GM12891 (cell line): ENCODE data around the gene OSBP2.

Experiments
- PAX5 ChIP-seq: IDR thresholded peaks from 2 replicates; pipeline ENCODE4 v1.6.1; 2011; ENCODE audit warnings: low read length, moderate library complexity, mild to moderate bottlenecking; ENCODE audit not compliant: insufficient read depth, severe bottlenecking
- POLR2A ChIP-seq: IDR thresholded peaks from 2 replicates; pipeline ENCODE4 v1.6.1; 2011; ENCODE audit warnings: low read depth, low read length, control low read depth
- POLR2AphosphoS5 ChIP-seq: IDR thresholded peaks from 2 replicates; pipeline ENCODE4 v1.6.1; 2011; ENCODE audit warnings: low read depth, low read length, control low read depth
- POU2F2 ChIP-seq: IDR thresholded peaks from 2 replicates; pipeline ENCODE4 v1.6.1; 2011; ENCODE audit warnings: low read depth, mild to moderate bottlenecking, control low read depth, low read length, moderate library complexity
- SPI1 ChIP-seq: IDR thresholded peaks from 2 replicates; pipeline ENCODE4 v1.6.1; 2011; ENCODE audit warnings: low read depth, low read length, control low read depth
- TAF1 ChIP-seq: IDR thresholded peaks from 2 replicates; pipeline ENCODE4 v1.6.1; 2011; ENCODE audit warnings: low read depth, low read length, control low read depth

DNA sequence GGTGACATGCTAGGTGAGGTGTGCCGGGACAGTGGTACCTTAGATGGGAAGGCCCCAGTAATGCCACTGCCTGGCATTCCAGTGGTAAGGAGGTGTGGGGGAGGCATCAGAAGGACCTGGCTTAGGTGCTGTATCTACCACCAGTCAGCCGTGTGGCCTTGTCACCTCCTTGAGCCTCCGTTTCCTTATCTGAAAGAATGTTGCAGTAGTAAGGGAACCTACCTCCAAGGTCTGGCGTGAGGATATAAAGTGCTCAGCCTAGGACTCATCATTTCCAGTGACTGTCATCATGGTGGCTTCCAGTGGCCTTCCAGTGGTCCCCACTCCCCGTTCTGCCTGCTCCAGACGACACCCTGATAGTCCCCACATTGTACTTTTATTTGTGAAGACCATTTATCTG lies 20.2 kb upstream of the OSBP2 start:
- no peak for TF ChIP-seq TAF1
- no peak for TF ChIP-seq POLR2A
- no peak for TF ChIP-seq POLR2AphosphoS5
- no peak for TF ChIP-seq POU2F2
- no peak for TF ChIP-seq PAX5
- no peak for TF ChIP-seq SPI1
